SK-N-MC (cell line): ENCODE measurements around the gene TLR2.

Experiments used
- DNase-seq: peaks from one replicate; pipeline ENCODE4 v3.0.0-alpha.2; 2011; ENCODE audit warnings: low read depth, low spot score
- H3K27ac ChIP-seq: fragments of 200-600 bp; sonication (generic); 2 replicates; pipeline ENCODE4 v1.5.1; 2016; ENCODE audit warnings: mixed run types
- H3K36me3 ChIP-seq: fragments of 200-600 bp; sonication (generic); 2 replicates; pipeline ENCODE4 v1.6.1; 2017; ENCODE audit warnings: antibody characterized with exemption, low read length, mixed read lengths; ENCODE audit not compliant: insufficient read depth
- H3K4me3 ChIP-seq: fragments of 200-600 bp; sonication (generic); 2 replicates; pipeline ENCODE4 v1.5.1; 2016
- H3K9ac ChIP-seq: fragments of 200-600 bp; sonication (generic); 2 replicates; pipeline ENCODE4 v1.8.0; 2017; ENCODE audit warnings: mixed run types, mixed read lengths; ENCODE audit not compliant: insufficient read length
- H3K9me3 ChIP-seq: fragments of 200-600 bp; sonication (generic); 2 replicates; pipeline ENCODE4 v1.6.1; 2017; ENCODE audit warnings: low read depth, mild to moderate bottlenecking, antibody characterized with exemption, low read length, moderate library complexity, mixed read lengths
- EZH2 ChIP-seq: fragments of 200-600 bp; sonication (generic); IDR thresholded peaks from one replicate; pipeline ENCODE4 v1.6.1; 2017; ENCODE audit warnings: antibody characterized with exemption
- FOXP2 ChIP-seq: optimal IDR thresholded peaks from 2 replicates; pipeline ENCODE3; 2011; ENCODE audit warnings: mild to moderate bottlenecking, moderate library complexity; ENCODE audit not compliant: insufficient read depth; ENCODE audit errors: extremely low read length, control extremely low read depth
- POLR2AphosphoS5 ChIP-seq: IDR thresholded peaks from 2 replicates; pipeline ENCODE4 v1.6.1; 2012; ENCODE audit warnings: mild to moderate bottlenecking, low read depth, low read length, borderline replicate concordance

TLR2 gene

GRCh38 chr4:153713866-153714646 is 30.0 kb downstream of the TLR2 start:
- Histone ChIP-seq H3K9me3 (no peaks in the 10 kb centered on the region), H3K36me3 (no peaks in the 10 kb centered on the region), H3K4me3 (no peak overlapping the region), H3K9ac (no peak overlapping the region), H3K27ac (no peak overlapping the region)
- no peak for TF ChIP-seq POLR2AphosphoS5
- no peak for TF ChIP-seq EZH2
- no peak for TF ChIP-seq FOXP2
- no peak for DNase-seq

GRCh38 chr4:153722036-153722435 is 38.0 kb downstream of the TLR2 start:
- H3K36me3 ChIP-seq, result no peaks in the 10 kb centered on the region
- no peak overlapping the region for H3K27ac ChIP-seq
- H3K9ac ChIP-seq, result no peak overlapping the region
- H3K4me3 ChIP-seq, result no peak overlapping the region
- H3K9me3 ChIP-seq, result no peaks in the 10 kb centered on the region
- no peak for DNase-seq
- TF ChIP-seq POLR2AphosphoS5 (no peak), FOXP2 (no peak), EZH2 (no peak)

- TF ChIP-seq EZH2 (no peak), FOXP2 (no peak), POLR2AphosphoS5 (no peak)
- DNase-seq, result no peak
- no peaks in the 10 kb centered on the region for H3K36me3 ChIP-seq
- H3K9me3 ChIP-seq, result no peaks in the 10 kb centered on the region
- H3K27ac ChIP-seq, result no peak overlapping the region
- H3K9ac ChIP-seq, result no peak overlapping the region
- no peak overlapping the region for H3K4me3 ChIP-seq
These were observed 40.5 kb downstream of the TLR2 start for GRCh38 chr4:153724606-153725005.

- Histone ChIP-seq H3K9ac (no peak overlapping the region), H3K27ac (0 out of 2 replicates have a peak overlapping the region, but pooled peaks have one; percentile 20), H3K4me3 (no peak overlapping the region), H3K9me3 (no peaks in the 10 kb centered on the region), H3K36me3 (no peaks in the 10 kb centered on the region)
- no peak for DNase-seq
- TF ChIP-seq EZH2, result no peak
- no peak for TF ChIP-seq POLR2AphosphoS5
These were observed 41.2 kb downstream of the TLR2 start for GRCh38 chr4:153725136-153725830.

GRCh38 chr4:153725831-153726154 is 41.7 kb downstream of the TLR2 start:
- DNase-seq, result no peak
- H3K9me3 ChIP-seq, result no peaks in the 10 kb centered on the region
- no peak overlapping the region for H3K4me3 ChIP-seq
- TF ChIP-seq EZH2 (no peak), POLR2AphosphoS5 (no peak), FOXP2 (no peak)
- H3K27ac ChIP-seq, result no peak overlapping the region
- H3K36me3 ChIP-seq, result no peaks in the 10 kb centered on the region
- no peak overlapping the region for H3K9ac ChIP-seq

GRCh38 chr4:153728151-153728550 is 44.1 kb downstream of the TLR2 start:
- Histone ChIP-seq H3K9me3 (no peaks in the 10 kb centered on the region), H3K4me3 (no peak overlapping the region), H3K27ac (no peak overlapping the region), H3K9ac (no peak overlapping the region), H3K36me3 (no peaks in the 10 kb centered on the region)
- DNase-seq, result no peak
- no peak for TF ChIP-seq POLR2AphosphoS5
- no peak for TF ChIP-seq FOXP2
- TF ChIP-seq EZH2, result no peak

GRCh38 chr4:153728660-153729059 is 44.6 kb downstream of the TLR2 start:
- Histone ChIP-seq H3K36me3 (no peaks in the 10 kb centered on the region), H3K4me3 (no peak overlapping the region), H3K27ac (no peak overlapping the region), H3K9me3 (no peaks in the 10 kb centered on the region), H3K9ac (no peak overlapping the region)
- no peak for DNase-seq
- TF ChIP-seq FOXP2 (no peak), POLR2AphosphoS5 (no peak), EZH2 (no peak)

- Histone ChIP-seq H3K27ac (peak overlapping the region; percentile 98), H3K4me3 (no peak overlapping the region), H3K9ac (no peak overlapping the region), H3K36me3 (no peaks in the 10 kb centered on the region), H3K9me3 (no peaks in the 10 kb centered on the region)
- no peak for TF ChIP-seq POLR2AphosphoS5
- no peak for TF ChIP-seq FOXP2
- no peak for TF ChIP-seq EZH2
- DNase-seq, result no peak
These were observed 45.8 kb downstream of the TLR2 start for GRCh38 chr4:153729895-153730294.

GRCh38 chr4:153731239-153731638 is 47.2 kb downstream of the TLR2 start:
- Histone ChIP-seq H3K9ac (peak overlapping the region; percentile 14), H3K27ac (peak overlapping the region; percentile 98), H3K9me3 (no peaks in the 10 kb centered on the region), H3K36me3 (no peaks in the 10 kb centered on the region), H3K4me3 (peak overlapping the region; percentile 64)
- peak; percentile 96 for DNase-seq
- TF ChIP-seq FOXP2 (no peak), POLR2AphosphoS5 (peak; percentile 54; the same call in 1 of the 2 replicates), EZH2 (no peak)
